Measurements from ENCODE around the gene CETP.

Gene CETP, protein sequence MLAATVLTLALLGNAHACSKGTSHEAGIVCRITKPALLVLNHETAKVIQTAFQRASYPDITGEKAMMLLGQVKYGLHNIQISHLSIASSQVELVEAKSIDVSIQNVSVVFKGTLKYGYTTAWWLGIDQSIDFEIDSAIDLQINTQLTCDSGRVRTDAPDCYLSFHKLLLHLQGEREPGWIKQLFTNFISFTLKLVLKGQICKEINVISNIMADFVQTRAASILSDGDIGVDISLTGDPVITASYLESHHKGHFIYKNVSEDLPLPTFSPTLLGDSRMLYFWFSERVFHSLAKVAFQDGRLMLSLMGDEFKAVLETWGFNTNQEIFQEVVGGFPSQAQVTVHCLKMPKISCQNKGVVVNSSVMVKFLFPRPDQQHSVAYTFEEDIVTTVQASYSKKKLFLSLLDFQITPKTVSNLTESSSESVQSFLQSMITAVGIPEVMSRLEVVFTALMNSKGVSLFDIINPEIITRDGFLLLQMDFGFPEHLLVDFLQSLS

GRCh38 chr16:56961851-56962281, at the start of gene CETP:
Gene CETP (plus strand): TSS chr16:56961950. CDS start chr16:56961980, 30 bp downstream.
- TF ChIP-seq, protein P1, sequence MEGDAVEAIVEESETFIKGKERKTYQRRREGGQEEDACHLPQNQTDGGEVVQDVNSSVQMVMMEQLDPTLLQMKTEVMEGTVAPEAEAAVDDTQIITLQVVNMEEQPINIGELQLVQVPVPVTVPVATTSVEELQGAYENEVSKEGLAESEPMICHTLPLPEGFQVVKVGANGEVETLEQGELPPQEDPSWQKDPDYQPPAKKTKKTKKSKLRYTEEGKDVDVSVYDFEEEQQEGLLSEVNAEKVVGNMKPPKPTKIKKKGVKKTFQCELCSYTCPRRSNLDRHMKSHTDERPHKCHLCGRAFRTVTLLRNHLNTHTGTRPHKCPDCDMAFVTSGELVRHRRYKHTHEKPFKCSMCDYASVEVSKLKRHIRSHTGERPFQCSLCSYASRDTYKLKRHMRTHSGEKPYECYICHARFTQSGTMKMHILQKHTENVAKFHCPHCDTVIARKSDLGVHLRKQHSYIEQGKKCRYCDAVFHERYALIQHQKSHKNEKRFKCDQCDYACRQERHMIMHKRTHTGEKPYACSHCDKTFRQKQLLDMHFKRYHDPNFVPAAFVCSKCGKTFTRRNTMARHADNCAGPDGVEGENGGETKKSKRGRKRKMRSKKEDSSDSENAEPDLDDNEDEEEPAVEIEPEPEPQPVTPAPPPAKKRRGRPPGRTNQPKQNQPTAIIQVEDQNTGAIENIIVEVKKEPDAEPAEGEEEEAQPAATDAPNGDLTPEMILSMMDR (IDR thresholded peaks at IDR 0.05; ENCODE audit: control insufficient read depth, insufficient read depth, low read depth, low read length, missing control alignments) = no peak
- no peak for DNase-seq (ENCODE audit: low read depth)
- no peak within 1 kb of the TSS for H3K4me3 ChIP-seq (ENCODE audit: control insufficient read depth, low read depth, low read length)

DNA sequence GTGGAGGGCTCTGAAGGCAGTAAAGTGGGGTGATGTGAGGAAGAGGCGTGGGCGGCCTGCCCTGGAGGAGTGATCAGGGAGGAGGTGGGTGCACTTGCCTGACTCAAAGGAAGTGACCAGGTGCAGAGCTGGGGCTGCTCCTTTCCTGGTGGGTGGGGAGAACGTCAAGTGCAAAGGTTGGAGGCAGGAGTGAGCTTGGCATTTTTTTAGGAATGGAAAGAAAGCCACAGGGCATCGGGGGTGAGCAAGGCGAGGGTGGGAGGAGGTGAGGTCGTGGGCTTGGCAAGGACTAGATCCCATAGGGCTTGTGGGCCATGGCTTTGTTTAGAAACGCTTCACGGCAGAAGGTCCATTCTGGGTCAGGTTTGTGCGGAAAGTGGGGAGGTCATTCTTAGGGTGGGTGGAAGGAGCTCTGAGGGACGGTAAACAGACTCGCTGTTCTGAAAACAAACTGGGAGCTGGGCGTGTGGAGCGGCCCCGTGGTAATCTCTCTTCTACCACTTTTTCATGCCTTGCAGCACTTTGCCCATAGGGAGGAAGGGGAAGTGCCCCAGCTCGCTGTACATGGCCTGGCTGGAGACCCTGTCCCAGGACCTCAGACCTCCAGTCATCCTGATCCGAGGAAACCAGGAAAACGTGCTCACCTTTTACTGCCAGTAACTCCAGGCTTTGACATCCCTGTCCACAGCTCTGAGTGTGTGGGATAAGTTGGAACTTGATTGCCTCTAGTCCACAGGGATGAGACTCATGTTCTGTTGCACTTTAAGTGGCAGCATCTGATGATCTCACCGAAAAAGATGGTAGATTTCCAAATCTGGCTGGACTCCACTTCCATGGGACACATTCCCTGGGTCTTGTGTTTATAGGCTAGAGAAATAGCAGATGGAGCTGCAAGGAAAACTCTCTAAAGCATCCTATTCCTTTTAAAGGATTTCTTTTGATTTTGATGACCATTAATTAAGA, 48.7 kb upstream of the CETP start:
- TF ChIP-seq, protein P1 (IDR thresholded peaks at IDR 0.05; ENCODE audit: control insufficient read depth, insufficient read depth, low read depth, low read length, missing control alignments) = no peak
- DNase-seq (ENCODE audit: low read depth) = peak; percentile 76
- H3K4me3 ChIP-seq (ENCODE audit: control insufficient read depth, low read depth, low read length) = no peak overlapping the region

DNA sequence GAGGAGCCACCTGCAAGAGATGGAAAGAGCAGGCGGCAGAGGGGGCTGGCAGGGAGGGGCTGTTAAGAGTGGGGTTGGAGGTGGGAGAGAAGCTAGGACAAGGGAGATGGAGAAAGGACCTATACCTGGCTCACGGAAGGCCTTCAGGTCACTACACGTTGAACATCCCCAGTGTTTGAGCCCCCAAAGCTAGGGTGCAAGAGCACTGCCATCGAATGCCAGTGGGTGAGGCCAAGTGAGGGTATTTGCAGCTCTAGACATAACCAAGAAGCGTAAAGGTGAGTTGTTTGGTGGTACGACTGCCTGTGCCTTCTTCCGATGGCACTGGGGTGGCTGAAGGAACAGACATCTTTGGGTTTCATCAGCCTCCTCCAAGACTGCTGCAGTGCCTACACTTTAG, 46.9 kb upstream of the CETP start:
- H3K4me3 ChIP-seq (ENCODE audit: control insufficient read depth, low read depth, low read length) = no peak overlapping the region
- DNase-seq (ENCODE audit: low read depth) = no peak
- TF ChIP-seq, protein P1 (IDR thresholded peaks at IDR 0.05; ENCODE audit: control insufficient read depth, insufficient read depth, low read depth, low read length, missing control alignments) = no peak

DNA sequence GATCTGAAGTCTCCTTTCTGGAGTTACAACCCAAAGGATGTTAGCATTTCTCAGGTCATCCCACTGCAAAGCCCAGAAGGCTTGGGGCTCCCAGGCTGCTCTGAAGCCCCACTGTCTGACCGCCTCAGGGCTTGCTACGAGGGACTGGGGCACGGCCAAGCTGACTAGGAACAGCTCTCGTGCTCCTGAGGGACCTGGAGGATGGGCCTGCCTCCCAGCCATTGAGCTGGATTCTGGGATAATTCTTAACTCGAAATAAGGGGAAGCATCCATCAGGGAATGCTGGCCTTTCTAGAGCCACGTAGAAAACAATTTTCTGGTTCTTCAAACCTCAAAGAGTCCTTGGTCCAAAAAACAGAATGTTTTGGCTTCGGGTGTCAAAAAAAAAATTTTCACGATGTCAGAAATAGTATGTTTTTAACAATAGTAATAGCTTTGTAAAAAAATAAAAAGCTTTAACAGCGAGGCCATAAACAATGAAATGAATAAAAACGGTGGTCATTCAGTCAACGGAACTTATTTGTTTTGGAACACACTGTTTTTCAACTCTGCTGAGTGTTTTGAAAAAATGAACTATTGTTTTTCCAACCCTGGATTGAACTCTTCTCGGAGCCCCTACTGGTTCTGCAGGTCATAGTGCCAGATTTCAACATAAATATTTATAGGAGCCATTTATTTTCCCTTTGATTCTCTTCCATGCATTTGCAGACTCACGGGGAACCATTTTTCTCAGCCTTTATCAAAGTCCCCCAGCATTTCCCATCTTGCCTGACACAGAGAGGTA, 46.2 kb upstream of the CETP start:
- DNase-seq (ENCODE audit: low read depth) = no peak
- TF ChIP-seq, protein P1 (IDR thresholded peaks at IDR 0.05; ENCODE audit: control insufficient read depth, insufficient read depth, low read depth, low read length, missing control alignments) = no peak
- H3K4me3 ChIP-seq (ENCODE audit: control insufficient read depth, low read depth, low read length) = no peak overlapping the region

DNA sequence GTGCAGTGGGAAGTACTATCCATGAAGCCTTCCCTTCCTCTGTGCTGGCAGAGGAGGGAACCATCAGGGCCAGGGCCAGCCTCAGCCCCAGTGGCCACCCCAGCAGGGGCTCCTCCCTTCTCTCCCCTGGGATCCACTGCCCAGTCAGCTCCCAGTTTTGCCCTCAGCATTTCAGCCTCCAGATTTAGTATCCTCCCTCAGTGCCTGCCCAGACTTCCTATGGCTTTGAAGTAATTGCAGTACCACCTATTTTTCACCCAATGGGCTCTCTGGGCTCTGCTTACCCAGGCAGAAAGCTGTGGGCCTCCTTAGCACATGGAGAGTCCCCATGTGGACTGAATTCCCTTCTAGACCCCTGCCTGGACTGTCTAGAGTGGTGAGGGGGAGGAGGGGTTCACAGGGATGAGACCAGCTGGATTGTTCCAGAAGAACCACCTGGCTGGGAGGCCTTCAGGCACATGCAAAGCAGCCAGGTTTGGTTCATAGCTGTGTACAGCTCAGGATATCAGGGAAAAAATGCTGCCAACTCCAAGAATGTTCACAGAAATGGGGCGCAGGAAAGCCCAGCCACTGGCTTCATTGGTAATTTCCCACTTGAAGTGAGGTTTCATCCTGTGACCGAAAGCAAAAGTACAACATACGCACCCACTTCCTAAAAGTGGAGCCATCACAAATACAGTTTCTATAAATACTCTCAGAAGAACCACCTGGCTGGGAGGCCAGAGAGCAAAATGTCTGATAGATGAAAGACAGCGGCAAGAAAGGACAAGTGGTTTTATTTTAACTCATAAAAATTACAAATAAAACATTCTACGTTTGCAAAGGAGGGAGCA, 45.0 kb upstream of the CETP start:
- no peak overlapping the region for H3K4me3 ChIP-seq (ENCODE audit: control insufficient read depth, low read depth, low read length)
- TF ChIP-seq, protein P1 (IDR thresholded peaks at IDR 0.05; ENCODE audit: control insufficient read depth, insufficient read depth, low read depth, low read length, missing control alignments) = no peak
- DNase-seq (ENCODE audit: low read depth) = no peak
